SK-N-SH (cell line): ENCODE results near the gene PARP15. TPM values are rescaled to one million over a fixed set of nuclear protein-coding genes. Genes with fewer than 3 reads are reported as not detected.

Experiments used
- CTCF ChIA-PET: fragments of 300-600, 350-600 bp; formaldehyde crosslinking; extraction: SDS; loops from one replicate; lab custom pipeline; 2021; lab: Yijun Ruan, JAX
- POLR2A ChIA-PET: fragments of 350-600 bp; sonication (Branson Sonifier 250); formaldehyde crosslinking; extraction: SDS; loops from one replicate; lab custom pipeline; 2020; ENCODE audit warnings: antibody characterized with exemption, inconsistent platforms; lab: Yijun Ruan, JAX
- DNase-seq: peaks from one replicate; pipeline ENCODE4 v3.0.0; 2012
- H2AFZ ChIP-seq: fragments of 200-600 bp; sonication (generic); 2 replicates; pipeline ENCODE4 v1.8.1; 2016; ENCODE audit warnings: antibody characterized with exemption, mild to moderate bottlenecking, low read depth
- H3F3A ChIP-seq: fragments of 200-600 bp; sonication (generic); replicated peaks from 2 replicates; pipeline ENCODE3; 2016; ENCODE audit warnings: antibody characterized with exemption, mild to moderate bottlenecking; ENCODE audit not compliant: insufficient read depth
- H3K27ac ChIP-seq, 2 experiments: fragments of 200-500 bp in 1 of 2; fragments of 200-600 bp in 1 of 2; sonication (Bioruptor generic) in 1 of 2; sonication (generic), shearing (Covaris generic) in 1 of 2; 2 replicates each; pipeline versions ENCODE4 v1.5.1 to v1.6.1; 2014 to 2016; ENCODE audit warnings: low read depth in 2 of 2, inconsistent platforms in 1 of 2, low read length in 1 of 2, mild to moderate bottlenecking in 1 of 2, mixed read lengths in 1 of 2
- H3K27me3 ChIP-seq: fragments of 200-600 bp; sonication (generic), shearing (Covaris generic); 2 replicates; pipeline ENCODE4 v1.6.1; 2016; ENCODE audit warnings: mixed run types; ENCODE audit not compliant: insufficient read depth
- H3K36me3 ChIP-seq, 2 experiments: fragments of 200-500 bp in 1 of 2; fragments of 200-600 bp in 1 of 2; sonication (Bioruptor generic) in 1 of 2; sonication (generic) in 1 of 2; replicated peaks in 1 of 2; 2 replicates each; pipeline versions ENCODE3 to v1.5.1; 2014 to 2016; ENCODE audit warnings: low read length in 1 of 2, mild to moderate bottlenecking in 1 of 2; ENCODE audit not compliant: insufficient read depth in 2 of 2, control insufficient read depth in 1 of 2
- H3K4me1 ChIP-seq, 2 experiments: fragments of 200-500 bp in 1 of 2; fragments of 200-600 bp in 1 of 2; sonication (Bioruptor generic) in 1 of 2; sonication (generic), shearing (Covaris generic) in 1 of 2; 2 replicates each; pipeline versions ENCODE4 v1.5.1 to v1.6.1; 2014 to 2016; ENCODE audit warnings: low read depth in 1 of 2, low read length in 1 of 2, mixed run types in 1 of 2; ENCODE audit not compliant: insufficient read depth in 2 of 2, control insufficient read depth in 1 of 2
- H3K4me2 ChIP-seq: fragments of 200-600 bp; sonication (generic), shearing (Covaris generic); 2 replicates; pipeline ENCODE4 v1.6.1; 2017; ENCODE audit warnings: mixed run types
- H3K4me3 ChIP-seq, 2 experiments: fragments of 200-500 bp in 1 of 2; fragments of 200-600 bp in 1 of 2; sonication (Bioruptor generic) in 1 of 2; sonication (generic), shearing (Covaris generic) in 1 of 2; 2 replicates each; pipeline versions ENCODE4 v1.5.1 to v1.8.1; 2014 to 2016; ENCODE audit warnings: low read depth in 2 of 2, inconsistent platforms in 1 of 2, low read length in 1 of 2, mild to moderate bottlenecking in 1 of 2, mixed read lengths in 1 of 2, moderate library complexity in 1 of 2
- H3K79me2 ChIP-seq: fragments of 200-600 bp; sonication (generic); 2 replicates; pipeline ENCODE4 v1.8.1; 2017; ENCODE audit warnings: mild to moderate bottlenecking; ENCODE audit not compliant: insufficient read depth
- H3K9ac ChIP-seq: fragments of 200-600 bp; sonication (generic); 2 replicates; pipeline ENCODE4 v1.6.1; 2017; ENCODE audit warnings: mixed run types
- H3K9me2 ChIP-seq: fragments of 200-600 bp; sonication (generic); 2 replicates; pipeline ENCODE4 v1.6.1; 2017; ENCODE audit warnings: mixed run types
- H3K9me3 ChIP-seq: fragments of 200-600 bp; sonication (generic); 2 replicates; pipeline ENCODE4 v1.6.1; 2017; ENCODE audit warnings: mixed run types, mild to moderate bottlenecking, moderate library complexity
- H4K20me1 ChIP-seq: fragments of 200-600 bp; sonication (generic); 2 replicates; pipeline ENCODE4 v1.6.1; 2017; ENCODE audit warnings: mild to moderate bottlenecking, mixed run types; ENCODE audit not compliant: insufficient read depth
- CHD2 ChIP-seq: fragments of 150-350 bp; IDR thresholded peaks from 2 replicates; pipeline ENCODE4 v1.6.1; 2018; ENCODE audit warnings: low read length; ENCODE audit not compliant: partially characterized antibody
- CTCF ChIP-seq: fragments of 200-600 bp; sonication (generic); IDR thresholded peaks from 2 replicates; pipeline ENCODE4 v1.6.1; 2017; ENCODE audit warnings: antibody characterized with exemption, mild to moderate bottlenecking, moderate library complexity
- EP300 ChIP-seq, 2 experiments: IDR thresholded peaks; 2 replicates each; pipeline versions ENCODE4 v1.4.0 to v1.6.1; 2012; ENCODE audit warnings: borderline replicate concordance in 1 of 2, low read depth in 1 of 2, low read length in 1 of 2
- FOSL2 ChIP-seq: IDR thresholded peaks from 2 replicates; pipeline ENCODE4 v1.4.0; 2012; ENCODE audit warnings: low read depth, mild to moderate bottlenecking, moderate library complexity, borderline replicate concordance
- FOXJ3 ChIP-seq: sonication (generic); formaldehyde crosslinking; IDR thresholded peaks from 2 replicates; pipeline ENCODE4 v1.5.1; 2020; ENCODE audit warnings: mild to moderate bottlenecking, missing genetic modification reagents
- FOXM1 ChIP-seq: IDR thresholded peaks from 2 replicates; pipeline ENCODE4 v1.4.0; 2012; ENCODE audit warnings: low read depth, mild to moderate bottlenecking
- GABPA ChIP-seq: IDR thresholded peaks from 2 replicates; pipeline ENCODE4 v1.4.0; 2012; ENCODE audit warnings: low read depth, mild to moderate bottlenecking
- GATA2 ChIP-seq: sonication (generic); formaldehyde crosslinking; IDR thresholded peaks from 2 replicates; pipeline ENCODE4 v1.5.0; 2020; ENCODE audit warnings: mild to moderate bottlenecking, missing genetic modification reagents
- IRF3 ChIP-seq: fragments of 150-350 bp; IDR thresholded peaks from 2 replicates; pipeline ENCODE4 v1.6.1; 2016; ENCODE audit warnings: mild to moderate bottlenecking, low read depth, low read length
- JUND ChIP-seq: IDR thresholded peaks from 2 replicates; pipeline ENCODE4 v1.4.0; 2012
- MXI1 ChIP-seq: IDR thresholded peaks from 2 replicates; pipeline ENCODE4 v1.6.1; 2012; ENCODE audit warnings: mild to moderate bottlenecking, low read depth, low read length, improper control_type of control experiment
- RCOR1 ChIP-seq: fragments of 150-350 bp; IDR thresholded peaks from 2 replicates; pipeline ENCODE4 v1.6.1; 2017; ENCODE audit warnings: antibody characterized with exemption, low read length
- REST ChIP-seq: IDR thresholded peaks from 2 replicates; pipeline ENCODE4 v1.6.1; 2012; ENCODE audit warnings: mild to moderate bottlenecking, low read depth, low read length, moderate library complexity
- SIN3A ChIP-seq: IDR thresholded peaks from 2 replicates; pipeline ENCODE4 v1.6.1; 2012; ENCODE audit warnings: low read depth, mild to moderate bottlenecking, low read length, moderate library complexity, borderline replicate concordance
- TCF12 ChIP-seq: IDR thresholded peaks from 2 replicates; pipeline ENCODE4 v1.4.0; 2012
- TEAD4 ChIP-seq: IDR thresholded peaks from 2 replicates; pipeline ENCODE4 v1.4.0; 2012; ENCODE audit warnings: mild to moderate bottlenecking, borderline replicate concordance; ENCODE audit not compliant: insufficient read depth
- USF1 ChIP-seq: IDR thresholded peaks from 2 replicates; pipeline ENCODE4 v1.4.0; 2012; ENCODE audit warnings: low read depth, borderline replicate concordance
- WGBS: methylation state at CpG from one replicate; pipeline ENCODE4 v1.1.6; 2017; ENCODE audit warnings: low lambda C conversion rate; 5-methylcytosine and 5-hydroxymethylcytosine counted together
- polyA plus RNA-seq, 3 experiments: library from polyadenylated mRNA; depleted of rRNA; stranded (reverse); fragments of >200 nt; gene quantifications; 2 replicates each; pipeline ENCODE4 v1.2.3, GENCODE V29; 2012

The PARP15 gene
- polyA plus RNA-seq, 1 of the 3 experiments (the other 2 are of a cell fraction): not detected

- no peak for DNase-seq
- no peak for TF ChIP-seq FOXM1
- TF ChIP-seq GATA2 (CRISPR knock-in tag): no peak
- no peak for TF ChIP-seq TCF12
- no peak for TF ChIP-seq JUND
- no peak for TF ChIP-seq RCOR1
- no peak for TF ChIP-seq CTCF
- TF ChIP-seq FOSL2: no peak
- no peak for TF ChIP-seq EP300 (IDR thresholded peaks at IDR 0.05; ENCODE audit: borderline replicate concordance in 1 of 2, low read depth in 1 of 2, low read length in 1 of 2)
- TF ChIP-seq USF1: no peak
- no peak for TF ChIP-seq CHD2
- no peak for TF ChIP-seq TEAD4
- TF ChIP-seq GABPA: no peak
- TF ChIP-seq, all 33 proteins: peak for 0
- Histone ChIP-seq H3K9me3 (no peaks in the 10 kb centered on the region), H3F3A (no peaks in the 10 kb centered on the region), H3K4me1 (peaks cover 0 to 6% of the 10 kb centered on the region in 2 experiments; a peak in 1 of 4 replicates), H3K36me3 (peaks cover 3 to 29% of the 10 kb centered on the region in 2 experiments), H2AFZ (no peak overlapping the region), H3K9ac (no peak overlapping the region), H3K9me2 (no peaks in the 10 kb centered on the region), H3K79me2 (no peaks in the 10 kb centered on the region), H3K4me3 (no peak overlapping the region), H3K27me3 (no peaks in the 10 kb centered on the region), H3K27ac (no peak overlapping the region), H4K20me1 (no peaks in the 10 kb centered on the region), H3K4me2 (no peak overlapping the region)
- 90% methylated on average over 6 of the region's 6 CpGs for WGBS
- ChIA-PET CTCF (interaction anchor here (0.9 to 7.2 kb wide), 3 partner anchors 99 to 153 kb away, joined by 3 to 84 read pairs (median 4); partner anchors contain the start of gene PARP14), POLR2A (no interaction called here)
Observed at GRCh38 chr3:122558605-122559004, 18.8 kb upstream of the PARP15 start.

GRCh38 chr3:122559906-122560305 lies 17.5 kb upstream of the PARP15 start:
- no peak overlapping the region for H2AFZ ChIP-seq
- H3K36me3 ChIP-seq: peaks cover 3 to 25% of the 10 kb centered on the region in 2 experiments
- no peaks in the 10 kb centered on the region for H4K20me1 ChIP-seq
- no peaks in the 10 kb centered on the region for H3K9me3 ChIP-seq
- H3K9me2 ChIP-seq: no peaks in the 10 kb centered on the region
- 94% methylated on average over 3 of the region's 3 CpGs for WGBS
- no peak overlapping the region for H3K4me2 ChIP-seq
- POLR2A ChIA-PET: no interaction called here
- no peak overlapping the region for H3K9ac ChIP-seq
- H3K79me2 ChIP-seq: peaks cover 7% of the 10 kb centered on the region
- H3K4me3 ChIP-seq: no peak overlapping the region
- peaks cover 2 to 7% of the 10 kb centered on the region in 2 experiments; a peak in 2 of 4 replicates for H3K4me1 ChIP-seq
- H3K27me3 ChIP-seq: no peaks in the 10 kb centered on the region
- no peak overlapping the region for H3K27ac ChIP-seq
- CTCF ChIA-PET: interaction anchor here (0.6 to 7.2 kb wide), 8 partner anchors 11 to 1548 kb away, joined by 3 to 84 read pairs (median 3); partner anchors contain the start of gene PARP14
- H3F3A ChIP-seq: no peaks in the 10 kb centered on the region
- DNase-seq: no peak
- no peak for TF ChIP-seq REST
- no peak for TF ChIP-seq CTCF
- no peak for TF ChIP-seq GATA2 (CRISPR knock-in tag)
- TF ChIP-seq SIN3A: no peak
- TF ChIP-seq IRF3: no peak
- TF ChIP-seq JUND: no peak
- no peak for TF ChIP-seq FOSL2
- no peak for TF ChIP-seq MXI1
- TF ChIP-seq EP300 (IDR thresholded peaks at IDR 0.05; ENCODE audit: borderline replicate concordance in 1 of 2, low read depth in 1 of 2, low read length in 1 of 2): no peak
- TF ChIP-seq FOXJ3 (CRISPR knock-in tag): no peak
